Heart left ventricle (tissue), 13 donors: ENCODE data around the gene PARP4.

ENCODE experiments used
- POLR2A ChIP-seq, 2 donors: fragments of 450-650 bp; IDR thresholded peaks; one replicate each; pipeline ENCODE4 v1.6.1; 2017; ENCODE audit warnings: antibody characterized with exemption in 2 of 2, mild to moderate bottlenecking in 2 of 2, moderate library complexity in 2 of 2
- TF ChIP-seq, protein P1 (sequence below), 12 donors: fragments of 200-600 bp; sonication (generic) in 4 of 12; IDR thresholded peaks; one replicate each; pipeline versions ENCODE4 v1.5.0 to v1.8.0; 2018 to 2022; ENCODE audit warnings: antibody characterized with exemption in 12 of 12, mild to moderate bottlenecking in 5 of 12
- donor health status: ischemic (EF 13 %, LVEDD 7.1; RV severe dilation, severe dysfunction).
- donor health status: DM: no; HTN: yes; CAD: no.
- donor health status: DM: no; HTN: no; CAD: no.
- donor health status: ischemic (EF 25% LVEDD 6.9; RV normal size, moderate dysfunction).
- donor health status: ischemic (EF 25% LVEDD 5.7; RV mildly dilated, moderate dysfunction).
- donor health status: ischemic (EF 35%, LVEDD 5.7; RV mildly dilated, moderate dysfunction).
- donor health status: nonischemic (EF 11% LVEDD 7.7; RV severe dilation, severe dysfunction).
- donor health status: DM: yes; HTN: yes; CAD: no.
- donor health status: PGD.
- donor health status: ischemic (EF 29% LVEDD 5.4; RV normal size, mild dysfunction).
- donor health status: nonischemic (EF 23%, LVEDD 6.1; RV moderate dilation, normal function).

DNA sequence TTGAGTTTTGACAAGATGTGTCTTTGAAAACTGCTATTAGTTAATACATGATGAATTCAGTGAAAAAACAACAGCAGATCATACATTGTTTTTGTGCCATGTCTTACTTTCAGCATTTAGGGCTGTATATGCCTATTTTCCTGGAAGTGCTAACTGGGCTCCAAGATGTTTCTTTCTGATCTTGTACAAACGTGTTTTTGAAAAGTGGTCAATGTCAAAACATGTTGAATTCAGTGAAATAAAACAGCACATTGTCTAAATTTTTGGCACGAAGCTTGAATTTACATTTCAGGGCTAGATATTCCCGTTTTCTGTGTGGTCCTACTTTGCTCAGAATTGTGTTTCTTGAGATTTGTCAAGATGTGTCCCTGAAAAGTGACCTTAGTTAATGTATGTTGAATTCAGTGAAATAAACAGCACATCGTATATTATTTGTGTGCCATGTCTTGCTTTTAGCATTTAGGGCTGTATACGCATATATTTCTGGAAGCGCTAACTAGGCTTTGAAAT lies 14.7 kb upstream of the PARP4 start:
- TF ChIP-seq POLR2A (IDR thresholded peaks at IDR 0.05), result no peak
- TF ChIP-seq, protein P1, sequence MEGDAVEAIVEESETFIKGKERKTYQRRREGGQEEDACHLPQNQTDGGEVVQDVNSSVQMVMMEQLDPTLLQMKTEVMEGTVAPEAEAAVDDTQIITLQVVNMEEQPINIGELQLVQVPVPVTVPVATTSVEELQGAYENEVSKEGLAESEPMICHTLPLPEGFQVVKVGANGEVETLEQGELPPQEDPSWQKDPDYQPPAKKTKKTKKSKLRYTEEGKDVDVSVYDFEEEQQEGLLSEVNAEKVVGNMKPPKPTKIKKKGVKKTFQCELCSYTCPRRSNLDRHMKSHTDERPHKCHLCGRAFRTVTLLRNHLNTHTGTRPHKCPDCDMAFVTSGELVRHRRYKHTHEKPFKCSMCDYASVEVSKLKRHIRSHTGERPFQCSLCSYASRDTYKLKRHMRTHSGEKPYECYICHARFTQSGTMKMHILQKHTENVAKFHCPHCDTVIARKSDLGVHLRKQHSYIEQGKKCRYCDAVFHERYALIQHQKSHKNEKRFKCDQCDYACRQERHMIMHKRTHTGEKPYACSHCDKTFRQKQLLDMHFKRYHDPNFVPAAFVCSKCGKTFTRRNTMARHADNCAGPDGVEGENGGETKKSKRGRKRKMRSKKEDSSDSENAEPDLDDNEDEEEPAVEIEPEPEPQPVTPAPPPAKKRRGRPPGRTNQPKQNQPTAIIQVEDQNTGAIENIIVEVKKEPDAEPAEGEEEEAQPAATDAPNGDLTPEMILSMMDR (IDR thresholded peaks at IDR 0.05), result no peak
